HG02885 (cell line): Measurements from ENCODE around the gene VILL.
"Not testable (repeated sequence)": the region's sequence is repeated elsewhere in the genome, so short reads cannot be mapped to it uniquely, and the experiment has no call there.

Source experiments
- ATAC-seq: cut with Tn5 transposase; IDR thresholded peaks from one replicate; pipeline ENCODE4 v1.9.1; 2021; ENCODE audit warnings: mild to moderate bottlenecking; ENCODE audit not compliant: unreplicated experiment, poor library complexity

VILL gene

GRCh38 chr3:38031022-38031994, 40.7 kb downstream of the VILL start:
- no peak for ATAC-seq

- ATAC-seq: no peak
Observed at GRCh38 chr3:38032328-38032865, 41.8 kb downstream of the VILL start.

GRCh38 chr3:38033586-38033985, 43.0 kb downstream of the VILL start:
- ATAC-seq: not testable (repeated sequence)

GRCh38 chr3:38034335-38034734, 43.7 kb downstream of the VILL start:
- not testable (repeated sequence) for ATAC-seq

- no peak for ATAC-seq
Observed at GRCh38 chr3:38036286-38036685, 45.7 kb downstream of the VILL start.

- ATAC-seq: no peak
Observed at GRCh38 chr3:38036906-38037305, 46.3 kb downstream of the VILL start.

- ATAC-seq: no peak
Observed at GRCh38 chr3:38038447-38038911, 47.9 kb downstream of the VILL start.

- peak; percentile 84 for ATAC-seq
Observed at GRCh38 chr3:38039101-38039898, 48.7 kb downstream of the VILL start, which contains the start of gene DLEC1. Gene DLEC1, plus strand, starts transcription at chr3:38039208. Its CDS starts 18 bp downstream, at chr3:38039226.

GRCh38 chr3:38039899-38040261, 49.3 kb downstream of the VILL start:
- ATAC-seq: peak; percentile 63

GRCh38 chr3:38040401-38040800, 49.8 kb downstream of the VILL start:
- ATAC-seq: no peak

- no peak for ATAC-seq
Observed at GRCh38 chr3:38043486-38043885, 52.9 kb downstream of the VILL start.

GRCh38 chr3:38046027-38046426, 55.4 kb downstream of the VILL start:
- ATAC-seq: no peak

- ATAC-seq: no peak
Observed at GRCh38 chr3:38046821-38047220, 56.2 kb downstream of the VILL start.

- ATAC-seq: no peak
Observed at GRCh38 chr3:38047896-38048295, 57.3 kb downstream of the VILL start.

- no peak for ATAC-seq
Observed at GRCh38 chr3:38049358-38050126, 59.0 kb downstream of the VILL start.

- no peak for ATAC-seq
Observed at GRCh38 chr3:38051131-38051530, 60.5 kb downstream of the VILL start.

GRCh38 chr3:38053286-38053685, 62.7 kb downstream of the VILL start:
- ATAC-seq: not testable (repeated sequence)

- ATAC-seq: not testable (repeated sequence)
Observed at GRCh38 chr3:38053813-38054498, 63.4 kb downstream of the VILL start.

- no peak for ATAC-seq
Observed at GRCh38 chr3:38054499-38055001, 64.0 kb downstream of the VILL start.
